HG02885 (cell line): ENCODE data around the gene MYO1G.
"Not testable (repeated sequence)": the region's sequence is repeated elsewhere in the genome, so short reads cannot be mapped to it uniquely, and the experiment has no call there.

ENCODE experiments used
- ATAC-seq: cut with Tn5 transposase; IDR thresholded peaks from one replicate; pipeline ENCODE4 v1.9.1; 2021; ENCODE audit warnings: mild to moderate bottlenecking; ENCODE audit not compliant: unreplicated experiment, poor library complexity

The MYO1G gene

DNA sequence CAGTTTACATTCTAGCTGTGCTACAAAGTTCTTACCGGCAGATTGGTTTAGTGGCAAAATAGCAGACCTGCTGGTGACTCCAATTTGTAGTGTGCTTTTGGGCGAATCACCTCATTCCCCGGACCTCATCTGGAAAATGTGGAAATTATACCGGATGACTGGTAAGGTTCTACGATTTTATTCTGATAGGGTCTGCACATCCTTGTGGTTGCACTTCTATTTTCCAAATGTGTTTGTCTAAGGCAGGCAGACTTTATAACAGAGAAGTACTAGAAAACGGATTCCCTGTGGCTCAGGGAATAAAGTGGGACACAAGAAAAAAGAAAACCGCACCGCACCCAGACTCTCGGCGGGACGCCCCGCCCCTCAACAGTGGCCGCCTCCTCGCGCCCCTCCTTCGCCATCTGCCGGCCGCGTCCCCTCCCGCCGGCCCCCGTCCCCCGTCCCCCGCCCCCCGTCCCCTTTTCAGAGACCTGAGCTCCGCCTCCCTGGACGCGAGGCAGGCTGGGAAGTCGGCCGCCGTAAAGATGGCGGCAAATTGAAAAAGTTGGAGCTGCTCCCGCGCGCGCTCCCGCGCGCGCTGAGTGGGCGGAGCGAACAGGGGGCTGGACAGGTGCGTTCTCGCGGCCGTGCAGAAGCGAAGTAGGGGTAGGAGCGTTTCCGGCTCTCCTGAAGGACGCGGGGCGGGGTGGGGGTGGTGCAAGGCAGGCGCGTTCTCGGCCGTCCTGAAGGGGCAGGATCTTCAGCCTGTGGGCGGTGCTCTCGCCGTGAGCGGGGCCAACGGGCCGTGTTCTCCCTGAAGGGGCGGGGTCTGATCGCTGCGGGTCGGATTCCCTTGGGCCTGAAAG, 20.7 kb upstream of the MYO1G start:
- peak; percentile 76 for ATAC-seq

DNA sequence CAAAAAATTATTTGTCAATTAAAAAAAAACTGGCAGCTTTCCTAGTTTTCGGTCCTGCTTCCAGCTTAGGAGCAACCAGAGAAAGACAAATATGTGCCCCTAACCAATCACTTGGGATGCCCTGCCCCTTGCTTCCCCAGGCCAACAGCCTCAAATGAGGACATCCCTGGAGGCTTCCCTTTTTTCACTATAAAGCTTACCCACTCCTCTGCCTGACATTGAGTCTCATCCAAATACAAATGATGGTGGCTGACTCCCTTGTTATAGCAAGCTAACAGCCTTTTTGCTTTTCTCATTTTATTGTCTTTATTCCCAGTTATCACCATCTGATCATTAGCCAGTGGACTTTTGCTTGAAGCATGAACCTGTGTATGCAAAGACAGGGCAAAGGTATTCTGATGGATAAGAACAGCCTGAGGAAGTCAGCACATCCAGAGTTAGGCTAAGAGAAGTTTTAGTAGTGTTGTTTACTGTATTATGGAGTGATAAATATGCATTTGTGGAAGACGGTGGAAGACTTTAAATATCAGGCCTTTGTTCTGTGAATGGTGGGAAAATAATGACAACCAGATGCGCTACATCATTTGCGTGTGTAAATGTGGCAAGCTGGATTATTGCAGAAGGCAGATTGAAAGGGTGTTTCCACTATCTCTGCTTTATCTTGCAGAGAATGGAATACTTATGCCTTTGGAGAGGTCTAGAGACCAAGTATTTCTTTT, 19.5 kb upstream of the MYO1G start:
- no peak for ATAC-seq

DNA sequence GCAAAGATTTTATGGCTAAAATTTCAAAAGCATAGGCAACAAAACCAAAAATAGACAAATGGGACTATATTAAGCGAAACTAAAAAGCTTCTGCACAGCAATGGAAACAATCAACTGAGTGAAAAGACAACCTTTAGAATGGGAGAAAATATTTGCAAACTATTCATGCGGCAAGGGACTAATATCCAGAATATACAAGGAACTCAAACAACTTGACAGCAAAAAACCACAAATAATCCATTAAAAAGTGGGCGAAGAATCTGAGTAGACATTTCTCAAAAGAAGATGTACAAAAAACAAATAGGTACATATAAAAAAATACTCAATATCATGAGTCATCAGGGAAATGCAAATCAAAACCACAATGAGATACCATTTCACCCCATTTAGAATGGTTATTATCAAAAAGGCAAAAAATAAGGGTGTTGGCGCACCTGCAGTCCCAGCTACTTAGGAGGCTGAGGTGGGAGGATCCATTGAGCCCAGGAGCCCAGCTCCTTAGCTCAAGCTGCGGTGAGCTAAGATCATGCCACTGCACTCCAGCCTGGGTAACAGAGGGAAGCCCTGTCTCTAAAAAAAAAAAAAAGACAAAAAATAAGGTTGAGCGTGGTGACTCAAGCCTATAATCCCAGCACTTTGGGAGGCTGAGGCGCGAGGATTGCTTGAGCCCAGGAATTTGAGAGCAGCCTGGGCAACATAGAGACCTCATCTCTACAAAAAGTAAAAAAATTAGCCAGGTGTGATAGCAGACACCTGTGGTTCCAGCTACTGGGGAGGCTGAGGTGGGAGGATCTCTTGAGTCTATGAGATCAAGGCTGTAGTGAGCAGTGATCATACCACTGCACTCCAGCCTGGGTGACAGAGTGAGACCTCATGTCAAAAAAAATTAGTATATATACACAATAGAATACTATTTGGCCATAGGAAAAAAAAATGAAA, 17.0 kb upstream of the MYO1G start:
- ATAC-seq = peak; percentile 24

DNA sequence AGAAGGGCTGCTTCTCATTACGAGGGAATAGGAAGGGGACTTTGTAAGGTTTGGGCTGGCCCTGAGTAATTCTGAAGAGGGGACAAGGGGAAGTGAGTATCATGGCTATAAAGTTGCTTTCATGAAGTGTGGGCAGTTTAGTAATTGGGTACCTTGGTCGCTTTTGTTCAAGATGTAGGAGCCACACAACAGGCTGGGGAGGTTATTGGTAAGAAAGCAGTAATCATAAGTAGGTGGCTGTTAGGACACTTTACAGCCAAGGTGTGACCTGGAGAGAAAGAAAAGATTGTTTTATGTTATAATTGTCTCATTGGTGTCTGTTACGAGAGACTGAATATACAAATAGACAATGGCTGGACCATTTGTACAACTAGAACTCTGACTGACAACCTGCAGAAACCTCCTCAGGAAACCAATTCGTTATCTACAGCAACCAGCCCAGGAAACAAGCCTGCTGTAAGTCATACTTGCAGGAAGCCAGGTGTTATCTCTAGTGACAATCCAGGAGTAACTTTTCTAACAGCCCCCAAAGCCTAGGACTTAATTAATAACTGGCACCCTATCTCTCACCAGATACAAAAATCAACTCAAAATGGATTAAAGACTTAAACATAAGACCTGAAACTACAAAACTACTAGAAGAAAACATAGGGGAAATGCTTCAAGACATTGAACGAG, 16.2 kb upstream of the MYO1G start:
- ATAC-seq = no peak

DNA sequence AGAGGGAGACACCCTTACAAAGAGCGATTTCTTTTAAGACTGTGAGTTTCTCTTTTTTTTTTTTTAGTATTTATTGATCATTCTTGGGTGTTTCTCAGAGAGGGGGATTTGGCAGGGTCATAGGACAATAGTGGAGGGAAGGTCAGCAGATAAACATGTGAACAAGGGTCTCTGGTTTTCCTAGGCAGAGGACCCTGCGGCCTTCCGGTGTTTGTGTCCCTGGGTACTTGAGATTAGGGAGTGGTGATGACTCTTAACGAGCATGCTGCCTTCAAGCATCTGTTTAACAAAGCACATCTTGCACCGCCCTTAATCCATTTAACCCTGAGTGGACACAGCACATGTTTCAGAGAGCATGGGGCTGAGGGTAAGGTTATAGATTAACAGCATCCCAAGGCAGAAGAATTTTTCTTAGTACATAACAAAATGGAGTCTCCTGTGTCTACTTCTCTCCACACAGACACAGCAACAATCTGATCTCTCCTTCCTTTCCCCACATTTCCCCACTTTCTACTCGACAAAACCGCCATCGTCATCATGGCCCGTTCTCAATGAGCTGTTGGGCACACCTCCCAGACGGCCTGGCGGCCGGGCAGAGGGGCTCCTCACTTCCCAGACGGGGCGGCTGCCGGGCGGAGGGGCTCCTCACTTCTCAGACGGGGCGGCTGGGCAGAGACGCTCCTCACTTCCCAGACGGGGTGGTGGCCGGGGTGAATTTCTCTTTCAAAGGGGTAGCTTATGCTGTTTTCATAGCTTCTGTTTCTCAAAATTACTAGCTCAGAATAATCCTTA, 13.4 kb upstream of the MYO1G start:
- ATAC-seq = not testable (repeated sequence)

DNA sequence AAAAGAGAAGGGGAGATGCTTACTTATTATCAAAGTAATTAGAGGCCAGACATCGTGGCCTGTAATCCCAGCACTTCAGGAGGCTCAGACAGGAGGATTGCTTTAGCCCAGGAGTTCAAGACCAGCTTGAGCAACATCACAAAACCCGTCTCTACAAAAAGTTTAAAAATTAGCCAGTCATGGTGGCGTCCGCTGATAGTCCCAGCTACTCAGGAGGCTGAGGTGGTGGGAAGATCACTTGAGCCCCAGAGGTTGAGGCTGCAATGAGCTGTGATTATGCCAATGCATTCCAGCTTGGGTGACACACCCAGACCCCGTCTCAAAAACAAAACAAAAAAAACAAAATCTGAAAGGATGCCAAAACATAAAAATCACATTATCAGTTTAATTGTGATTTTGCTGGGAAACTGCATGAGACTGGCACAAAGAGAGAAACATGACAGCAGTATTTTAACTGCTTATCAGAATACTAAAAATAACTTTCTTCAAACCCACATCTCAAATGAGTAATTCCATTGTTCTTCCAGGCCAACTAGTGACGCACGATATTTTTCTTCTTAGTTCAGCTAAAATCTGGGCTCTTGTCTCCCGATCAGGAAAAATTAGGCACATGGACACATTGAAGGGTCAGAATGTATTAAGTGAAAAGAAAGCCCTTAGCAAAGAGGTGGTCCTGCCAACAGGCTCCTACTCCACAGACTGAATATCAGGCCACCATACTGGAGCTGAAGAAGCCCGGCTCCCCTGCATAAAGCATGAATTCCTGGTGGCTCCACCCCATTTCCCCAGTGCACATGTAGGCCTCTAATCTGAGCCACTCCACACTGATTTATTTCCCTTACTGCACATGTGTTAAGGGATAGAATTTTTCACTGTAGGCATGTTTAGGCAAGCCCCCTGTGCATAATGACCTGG, 11.6 kb upstream of the MYO1G start:
- no peak for ATAC-seq

DNA sequence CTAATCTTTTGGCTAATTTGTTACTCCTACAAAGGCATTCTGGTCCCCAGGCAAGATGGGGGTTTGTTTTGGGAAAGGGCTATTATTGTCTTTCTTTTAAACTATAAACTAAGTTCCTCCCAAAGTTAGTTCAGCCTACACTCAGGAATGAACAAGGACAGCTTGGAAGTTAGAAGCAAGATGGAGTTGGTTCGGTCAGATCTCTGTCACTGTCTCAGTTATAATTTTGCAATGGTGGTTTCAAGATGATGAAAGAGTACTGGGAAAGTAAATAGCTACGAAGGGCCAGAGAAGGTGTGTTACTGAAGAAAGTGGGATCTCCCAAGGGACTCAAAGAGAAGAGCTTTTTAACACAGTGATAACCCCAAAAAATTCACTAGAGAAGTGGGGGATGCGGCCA, 10.3 kb upstream of the MYO1G start:
- no peak for ATAC-seq

DNA sequence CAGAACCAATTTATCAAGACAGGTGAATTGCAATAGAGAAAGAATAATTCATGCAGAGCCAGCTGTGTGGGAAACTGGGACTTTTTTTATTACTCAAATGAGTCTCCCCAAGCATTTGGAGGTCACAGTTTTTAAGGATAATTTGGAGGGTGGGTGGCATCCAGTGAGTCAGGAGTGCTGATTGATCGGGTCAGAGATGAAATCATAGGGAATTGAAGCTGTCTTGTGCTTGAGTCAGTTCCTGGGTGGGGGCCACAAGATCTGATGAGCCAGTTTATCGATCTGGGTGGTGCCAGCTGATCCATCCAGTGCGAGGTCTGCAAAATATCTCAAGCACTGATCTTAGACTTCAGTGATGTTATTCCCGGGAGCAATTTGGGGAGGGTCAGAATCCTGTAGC, 9.9 kb upstream of the MYO1G start:
- ATAC-seq = no peak

DNA sequence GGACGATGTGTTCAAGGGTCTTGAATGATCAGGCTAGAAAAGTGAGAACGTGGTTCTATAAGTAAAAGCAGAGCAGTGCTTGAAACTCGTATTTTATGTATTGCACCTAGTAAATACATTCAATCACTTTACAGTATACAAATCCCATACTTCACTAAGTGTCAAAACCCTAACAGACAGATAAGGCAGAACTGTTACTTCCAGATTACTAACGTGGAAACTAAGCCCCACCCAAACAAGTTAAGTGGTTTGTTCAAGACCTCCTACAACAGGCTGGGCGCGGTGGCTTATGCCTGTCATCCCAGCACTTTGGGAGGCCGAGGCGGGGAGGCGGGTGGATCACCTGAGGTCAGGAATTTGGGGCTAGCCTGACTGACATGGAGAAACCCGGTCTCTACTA, 9.2 kb upstream of the MYO1G start:
- no peak for ATAC-seq

DNA sequence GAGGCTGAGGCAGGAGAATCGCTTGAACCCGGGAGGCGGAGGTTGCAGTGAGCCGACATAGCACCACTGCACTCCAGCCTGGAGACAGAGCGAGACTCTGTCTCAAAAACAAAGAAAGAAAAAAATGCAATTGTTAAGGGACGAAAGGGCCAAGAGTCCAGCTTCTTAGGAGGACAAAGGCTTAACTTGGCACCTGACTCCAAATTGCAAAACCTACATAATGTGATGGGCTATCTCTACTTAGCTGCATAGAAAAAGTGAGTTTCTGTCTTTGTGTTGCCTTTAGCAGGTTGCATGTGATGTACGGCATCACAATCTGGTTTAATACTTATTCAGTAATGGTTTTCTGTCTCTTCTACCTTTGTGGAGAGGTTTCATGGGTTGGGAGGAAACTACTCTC, 8.6 kb upstream of the MYO1G start:
- no peak for ATAC-seq

DNA sequence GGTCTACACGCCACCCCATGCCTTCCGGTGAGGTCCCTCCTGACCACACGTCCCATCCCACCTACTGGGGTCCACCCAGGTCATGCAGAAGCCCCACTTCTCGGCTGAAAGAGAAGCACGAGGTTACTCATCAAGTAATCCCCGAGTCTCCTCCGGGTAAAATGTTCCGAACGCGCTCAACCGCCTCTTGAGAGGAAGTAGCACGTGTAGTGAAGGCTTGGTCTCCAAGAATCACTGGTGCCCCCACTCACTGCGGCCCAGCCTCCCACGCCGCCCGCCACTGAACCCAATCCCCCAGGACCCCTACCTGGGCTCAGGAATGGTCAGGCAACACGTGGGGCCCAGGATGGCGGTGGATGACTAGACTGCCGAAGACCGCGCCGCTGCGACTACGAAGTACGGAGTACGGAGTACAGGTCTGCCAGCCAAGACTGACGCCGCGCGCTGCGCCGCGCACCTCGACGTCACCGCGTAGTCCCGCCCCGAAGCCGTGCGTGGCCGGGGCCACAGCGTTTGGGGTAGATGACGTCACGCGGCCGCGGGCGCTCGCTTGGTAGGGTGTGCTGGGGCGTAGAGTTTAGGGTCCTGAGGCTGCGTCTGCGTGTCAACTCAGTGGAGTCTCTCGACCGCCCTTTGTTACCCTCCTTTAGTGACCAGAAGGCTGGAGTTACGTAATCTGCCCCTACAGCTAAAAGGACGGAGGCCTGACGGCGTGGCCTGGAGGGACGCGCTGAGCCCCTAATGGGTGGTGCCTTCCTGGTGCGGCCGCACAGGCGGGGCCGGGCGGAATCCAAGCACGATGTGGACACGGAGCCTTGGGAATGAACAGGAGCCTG, 7.6 kb upstream of the MYO1G start:
- peak; percentile 95 for ATAC-seq

DNA sequence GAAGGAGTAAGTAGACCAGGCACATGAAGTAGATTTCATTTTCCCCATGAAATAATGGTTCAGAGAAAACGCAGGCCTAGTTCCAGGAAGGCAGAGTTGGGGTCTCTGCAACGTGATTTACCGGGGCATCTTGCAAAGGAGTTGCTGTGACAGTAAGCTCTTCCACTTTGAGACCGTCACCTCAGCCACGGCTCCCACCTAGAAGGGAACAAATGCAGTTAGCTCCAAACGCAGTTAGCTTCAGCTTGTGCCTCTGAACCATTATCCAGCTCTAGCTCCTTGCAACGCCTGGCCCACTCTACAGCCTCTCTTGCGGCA, 7.0 kb upstream of the MYO1G start:
- ATAC-seq = no peak

DNA sequence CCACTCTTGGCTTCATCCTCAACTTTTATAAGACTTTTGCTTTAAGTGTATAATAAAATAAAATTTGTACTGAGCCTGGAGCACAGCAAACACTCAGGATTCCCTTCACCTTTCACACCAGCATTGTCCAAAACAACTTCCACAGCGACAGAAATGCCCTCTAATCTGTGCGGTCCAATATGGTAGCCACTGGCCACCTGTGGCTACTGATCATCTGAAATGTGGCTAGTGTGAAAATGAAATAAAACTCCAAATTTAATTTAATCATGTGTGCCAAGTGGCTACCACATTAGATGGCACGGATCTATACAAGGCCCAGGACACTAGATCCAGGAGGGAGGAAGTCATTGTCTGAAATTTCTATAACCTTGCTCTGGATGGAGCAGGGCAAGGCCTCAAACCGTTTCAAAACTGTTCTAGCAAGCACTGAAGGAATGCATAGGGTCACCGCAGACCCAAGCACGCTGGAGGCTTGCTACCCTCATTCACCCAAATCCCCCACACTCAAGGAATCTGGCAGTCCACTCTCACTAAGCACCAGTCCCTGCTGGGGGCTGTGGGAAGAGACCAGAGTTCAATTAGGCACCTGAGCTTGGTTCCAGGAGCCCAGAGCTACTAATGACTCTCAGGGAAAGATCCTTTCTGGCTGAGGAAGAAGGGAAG, 6.3 kb upstream of the MYO1G start:
- no peak for ATAC-seq

DNA sequence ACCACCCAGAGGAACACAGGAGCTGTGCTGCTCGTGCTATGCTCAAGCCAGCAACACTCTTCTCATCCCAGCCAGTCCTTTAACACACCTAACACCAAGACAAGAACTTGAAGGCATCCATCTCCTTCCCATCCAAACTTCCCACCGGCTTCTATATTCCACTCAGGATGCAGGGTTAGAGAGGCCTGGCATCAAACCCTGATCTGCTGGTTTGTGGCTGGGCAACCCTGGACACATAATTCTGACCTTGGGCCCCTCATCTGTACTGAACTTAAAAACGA, 5.6 kb upstream of the MYO1G start:
- no peak for ATAC-seq

DNA sequence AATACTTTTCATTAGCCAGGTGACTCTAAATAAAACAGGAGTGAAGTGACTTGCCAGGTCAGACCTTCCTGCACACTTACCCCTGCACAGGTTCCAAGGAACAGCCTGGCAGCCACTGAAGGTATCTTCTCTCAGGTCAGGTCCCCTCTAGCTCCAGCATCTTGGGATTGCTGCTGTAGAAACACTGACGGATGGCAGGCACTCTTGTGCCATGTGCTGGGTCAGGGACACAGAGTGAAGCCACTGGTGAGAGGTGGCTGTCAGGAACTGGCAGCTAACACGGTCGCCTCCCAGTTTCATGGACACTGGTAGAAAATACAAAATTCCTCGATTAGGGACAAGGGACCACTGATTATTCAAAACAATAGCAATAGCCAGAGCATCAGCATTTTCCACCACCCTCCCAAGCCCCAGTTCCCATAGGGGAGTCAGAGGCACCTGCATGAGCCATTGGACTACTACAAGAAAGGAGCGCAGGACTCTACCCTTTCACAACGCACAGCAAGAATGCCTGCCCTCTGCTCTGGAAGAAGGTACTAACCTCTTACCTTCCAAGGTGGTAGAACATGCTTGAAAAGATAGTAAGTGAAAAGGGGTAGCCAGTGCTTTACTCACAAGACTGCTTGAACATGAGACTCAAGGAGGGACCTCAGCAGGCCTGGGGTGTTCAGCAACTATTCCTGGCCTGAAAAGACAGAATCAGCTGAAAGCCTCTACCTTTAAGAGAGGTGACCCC, 5.1 kb upstream of the MYO1G start:
- ATAC-seq = no peak

DNA sequence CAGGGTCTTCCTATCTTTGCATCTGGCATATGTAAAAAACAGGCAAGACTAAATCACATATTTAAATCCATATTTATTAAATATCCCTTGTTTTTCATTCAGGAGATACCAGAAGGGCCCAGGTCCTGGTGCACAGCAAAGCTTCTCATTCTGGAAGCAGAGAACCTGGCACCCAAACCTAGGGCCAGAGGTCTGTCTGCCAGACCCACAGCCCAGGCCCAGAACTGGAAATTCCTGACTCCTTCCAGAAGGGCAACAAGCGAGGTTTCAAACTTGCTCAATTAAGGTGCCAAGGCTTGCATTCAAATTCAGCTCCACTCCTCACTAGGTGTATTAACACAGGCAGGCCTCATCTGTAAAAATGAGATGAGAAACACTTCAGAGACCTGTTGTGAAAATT, 4.2 kb upstream of the MYO1G start:
- ATAC-seq = no peak

DNA sequence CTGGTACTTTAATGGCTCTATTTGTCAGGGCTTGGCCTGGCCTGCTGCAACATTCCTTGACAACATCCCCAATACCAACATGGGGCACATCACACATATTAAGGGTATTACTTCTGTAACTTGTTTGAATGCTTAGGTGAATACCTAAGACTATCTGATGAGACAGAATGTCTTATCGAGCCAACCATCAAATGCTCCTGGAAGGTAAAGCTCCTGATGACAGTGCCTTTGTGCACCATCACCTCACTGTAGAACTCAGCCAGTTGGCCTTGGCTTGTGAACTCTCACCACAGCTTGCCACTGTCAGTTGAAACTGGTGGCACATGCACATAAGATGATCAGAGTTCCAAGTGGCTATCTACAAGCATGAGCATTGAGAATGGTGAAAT, 3.7 kb upstream of the MYO1G start:
- no peak for ATAC-seq
